HG03520 (cell line): ENCODE results near the gene INPP4B.
"Not testable (repeated sequence)": the region's sequence is repeated elsewhere in the genome, so short reads cannot be mapped to it uniquely, and the experiment has no call there.

Experiments
- ATAC-seq: cut with Tn5 transposase; IDR thresholded peaks from one replicate; pipeline ENCODE4 v1.9.1; 2021; ENCODE audit warnings: mild to moderate bottlenecking, moderate library complexity; ENCODE audit not compliant: unreplicated experiment

INPP4B gene

GRCh38 chr4:142104041-142104440, 742.1 kb downstream of the INPP4B start:
- no peak for ATAC-seq

DNA sequence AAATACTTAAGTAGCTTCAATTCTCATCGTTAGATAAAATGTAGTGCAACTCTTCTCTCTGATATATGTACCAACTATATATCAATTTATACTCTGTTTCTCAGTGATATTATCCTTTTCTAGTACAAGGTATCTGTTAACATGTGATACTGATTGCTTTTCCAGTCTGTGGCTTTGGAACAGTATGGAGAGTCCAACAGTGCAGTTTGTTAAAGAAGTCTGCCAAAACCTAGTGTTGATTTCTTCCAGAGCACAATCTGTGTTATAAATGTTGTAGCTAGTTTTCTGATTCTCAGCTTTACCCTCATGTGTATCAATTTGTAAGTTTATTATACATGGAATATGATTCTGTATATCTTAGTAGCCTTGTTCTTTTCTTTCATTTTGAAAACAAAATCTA, 744.7 kb downstream of the INPP4B start:
- no peak for ATAC-seq

DNA sequence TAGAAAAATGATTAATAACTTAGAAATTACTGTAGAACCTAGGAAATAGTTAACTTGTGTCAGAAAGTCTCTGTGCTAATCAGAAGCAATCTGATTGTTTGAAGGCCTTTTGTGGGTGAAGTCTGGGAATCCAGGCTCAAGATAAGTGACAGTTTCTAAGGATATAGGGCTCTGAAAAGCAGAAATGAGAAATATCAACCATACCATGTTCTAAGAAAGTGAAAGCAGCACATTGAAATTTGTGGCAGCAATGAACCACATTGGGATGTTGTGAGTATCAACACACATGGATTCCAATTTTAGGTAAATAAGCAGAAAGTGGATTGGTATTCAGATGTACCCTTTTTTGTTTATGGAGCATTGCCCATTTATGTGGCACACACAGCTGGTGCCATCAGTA, 745.2 kb downstream of the INPP4B start:
- ATAC-seq, result no peak

GRCh38 chr4:142098900-142099545, 747.1 kb downstream of the INPP4B start:
- ATAC-seq, result no peak

DNA sequence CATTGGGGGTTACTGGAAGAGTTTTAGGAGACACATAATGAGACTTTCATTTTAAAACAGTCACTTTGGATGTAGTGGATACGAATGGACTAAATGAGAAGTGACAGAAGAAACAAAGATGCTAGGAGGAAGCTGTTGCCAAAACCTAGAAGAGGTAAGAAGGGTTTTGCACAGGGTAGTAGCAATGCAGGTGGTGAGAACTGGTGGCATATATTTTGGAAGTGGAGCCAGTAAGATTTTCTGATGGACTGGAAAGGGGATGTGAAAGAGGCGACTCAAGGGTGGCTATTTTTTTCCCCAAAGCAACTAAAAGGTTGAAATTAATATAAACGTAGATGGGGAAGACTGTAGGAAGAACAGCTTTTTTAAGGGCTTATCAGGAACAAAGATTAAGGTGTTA, 747.7 kb downstream of the INPP4B start:
- no peak for ATAC-seq

GRCh38 chr4:142097015-142097414, 749.1 kb downstream of the INPP4B start:
- no peak for ATAC-seq

- ATAC-seq, result no peak
These were observed 750.1 kb downstream of the INPP4B start for GRCh38 chr4:142095886-142096605.

- no peak for ATAC-seq
These were observed 753.2 kb downstream of the INPP4B start for GRCh38 chr4:142092941-142093340.

DNA sequence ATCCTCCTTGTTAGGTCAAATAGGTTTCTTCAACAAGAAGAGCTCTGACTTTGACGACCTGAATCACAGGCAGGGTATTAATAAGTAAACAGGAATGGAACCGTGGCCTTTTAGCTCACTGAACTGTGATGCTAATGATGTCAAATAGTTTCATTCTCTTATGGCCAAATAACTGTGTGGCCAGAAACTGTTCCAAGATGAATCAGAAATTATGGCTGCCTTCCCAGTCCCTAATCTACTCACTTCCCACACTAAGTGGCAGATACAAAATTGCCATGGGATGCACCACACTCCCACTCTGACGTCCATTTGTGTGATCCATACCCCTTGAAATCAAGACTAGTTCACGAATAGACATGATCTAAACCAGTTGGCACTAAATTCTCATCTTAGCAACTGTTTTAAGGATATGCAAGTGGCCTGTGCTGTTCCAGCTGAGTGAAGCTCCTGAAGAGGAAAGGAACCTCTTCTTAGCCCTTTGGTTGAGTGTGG, 754.4 kb downstream of the INPP4B start:
- no peak for ATAC-seq

DNA sequence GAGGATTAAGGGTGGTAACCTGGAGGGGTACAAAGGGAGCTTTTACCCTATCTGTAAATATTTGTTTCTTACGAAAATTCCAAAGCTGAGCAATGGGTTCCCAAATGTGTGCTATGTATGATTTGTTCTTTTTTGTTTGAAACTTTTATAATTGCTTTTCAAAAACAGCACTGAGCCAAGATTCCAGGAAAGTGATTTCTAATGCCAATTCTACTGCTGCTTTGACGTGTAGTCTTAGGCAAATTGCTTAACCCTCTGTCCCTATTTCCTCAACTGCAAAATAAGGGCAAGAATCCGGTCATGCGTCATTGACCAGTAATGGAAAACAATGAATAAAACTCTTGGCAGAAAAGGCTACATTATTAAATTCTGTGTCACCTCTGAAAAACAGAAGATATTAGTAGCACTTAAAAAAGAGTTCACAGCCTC, 755.0 kb downstream of the INPP4B start:
- ATAC-seq, result no peak

DNA sequence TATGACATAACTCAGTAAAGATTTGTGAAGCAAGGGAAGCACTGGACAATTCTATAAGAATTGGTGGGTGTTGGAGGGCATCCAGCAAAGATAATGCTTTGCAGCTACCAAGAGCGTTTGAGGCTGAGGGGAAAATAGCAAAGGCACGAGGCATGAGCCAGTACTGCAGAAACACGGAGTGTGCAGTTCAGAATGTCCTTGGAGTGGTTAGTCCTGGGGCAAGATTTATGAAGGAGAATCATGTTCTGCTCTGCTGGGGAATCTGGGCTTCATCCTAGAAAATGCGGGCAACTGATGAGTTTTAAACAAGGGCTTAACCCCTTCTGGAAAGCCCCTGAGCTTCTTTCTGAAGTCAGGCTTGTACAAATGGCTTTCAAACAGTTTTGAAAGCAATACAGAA, 757.2 kb downstream of the INPP4B start:
- ATAC-seq, result no peak

- ATAC-seq, result no peak
These were observed 760.4 kb downstream of the INPP4B start for GRCh38 chr4:142085513-142086292.

- no peak for ATAC-seq
These were observed 762.8 kb downstream of the INPP4B start for GRCh38 chr4:142083264-142083663.

DNA sequence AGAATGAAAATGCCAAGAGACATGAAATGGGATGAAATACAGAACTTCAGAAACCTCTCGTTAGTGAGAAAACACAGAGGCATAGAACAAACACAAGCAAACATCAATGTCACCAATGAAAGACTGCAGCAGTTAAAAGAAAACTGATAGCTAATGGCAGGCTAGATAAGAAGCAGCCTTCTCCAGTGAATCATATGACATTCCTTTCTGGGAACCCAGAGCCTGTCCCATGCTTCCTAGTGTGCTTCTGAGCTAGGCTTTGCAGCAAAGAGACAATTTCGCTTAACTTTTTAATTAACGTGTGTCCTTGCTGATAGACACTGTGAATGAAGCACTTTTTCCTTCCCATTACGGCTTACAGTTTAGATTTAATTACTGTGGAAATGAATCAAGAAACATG, 765.1 kb downstream of the INPP4B start:
- no peak for ATAC-seq

GRCh38 chr4:142079959-142080358, 766.1 kb downstream of the INPP4B start:
- ATAC-seq, result no peak

GRCh38 chr4:142077048-142077447, 769.1 kb downstream of the INPP4B start:
- no peak for ATAC-seq

GRCh38 chr4:142068304-142068703, 777.8 kb downstream of the INPP4B start:
- ATAC-seq, result not testable (repeated sequence)

DNA sequence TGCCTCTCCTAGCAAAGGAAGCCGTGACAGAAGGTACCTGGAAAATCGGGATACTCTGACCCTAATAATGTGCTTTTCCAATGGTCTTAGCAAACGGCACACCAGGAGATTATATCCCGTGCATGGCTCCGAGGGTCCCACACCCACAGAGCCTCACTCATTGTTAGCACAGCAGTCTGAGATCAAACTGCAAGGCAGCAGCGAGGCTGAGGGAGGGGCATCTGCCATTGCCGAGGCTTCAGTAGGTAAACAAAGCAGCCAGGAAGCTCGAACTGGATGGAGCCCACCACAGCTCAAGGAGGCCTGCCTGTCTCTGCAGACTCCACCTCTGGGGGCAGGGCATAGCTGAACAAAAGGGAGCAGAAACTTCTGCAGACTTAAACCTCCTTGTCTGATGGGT, 779.5 kb downstream of the INPP4B start:
- not testable (repeated sequence) for ATAC-seq

DNA sequence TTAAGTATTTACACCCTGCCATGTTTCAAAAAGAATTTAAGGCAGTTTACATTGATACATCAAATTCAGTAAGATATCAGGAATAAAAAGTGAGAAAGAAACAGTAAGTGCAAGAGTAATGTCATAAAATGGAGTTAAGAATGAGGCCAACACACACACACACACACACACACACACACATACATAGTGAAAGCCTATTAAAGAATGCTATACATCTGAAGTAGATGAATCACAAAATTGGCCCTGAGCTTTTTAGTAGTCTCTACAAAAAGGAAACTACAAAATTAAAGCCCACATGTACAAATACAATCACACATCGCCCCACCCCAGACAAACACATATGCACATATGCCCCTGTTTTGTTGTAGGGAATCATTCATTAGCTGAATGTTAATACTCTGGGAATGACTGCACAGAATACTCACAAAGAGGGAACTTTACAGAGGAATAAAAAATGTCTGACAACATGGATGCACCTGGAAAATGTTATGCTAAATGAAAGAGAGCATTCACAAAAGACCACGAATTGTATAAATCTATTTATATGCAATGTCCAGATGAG, 780.9 kb downstream of the INPP4B start:
- ATAC-seq, result no peak

GRCh38 chr4:142064181-142064580, 781.9 kb downstream of the INPP4B start:
- no peak for ATAC-seq

- no peak for ATAC-seq
These were observed 800.1 kb downstream of the INPP4B start for GRCh38 chr4:142045996-142046395.
